NCI-H2081 treated with DMSO at 0.1 percent for 48 hours (cell line): ENCODE measurements around the gene B3GNT8.
"Not testable (repeated sequence)": the region's sequence is repeated elsewhere in the genome, so short reads cannot be mapped to it uniquely, and the experiment has no call there.

Experiments used
- DNase-seq: peaks from one replicate; lab custom pipeline; 2025; lab: John Stamatoyannopoulos, UW

Gene B3GNT8

DNA sequence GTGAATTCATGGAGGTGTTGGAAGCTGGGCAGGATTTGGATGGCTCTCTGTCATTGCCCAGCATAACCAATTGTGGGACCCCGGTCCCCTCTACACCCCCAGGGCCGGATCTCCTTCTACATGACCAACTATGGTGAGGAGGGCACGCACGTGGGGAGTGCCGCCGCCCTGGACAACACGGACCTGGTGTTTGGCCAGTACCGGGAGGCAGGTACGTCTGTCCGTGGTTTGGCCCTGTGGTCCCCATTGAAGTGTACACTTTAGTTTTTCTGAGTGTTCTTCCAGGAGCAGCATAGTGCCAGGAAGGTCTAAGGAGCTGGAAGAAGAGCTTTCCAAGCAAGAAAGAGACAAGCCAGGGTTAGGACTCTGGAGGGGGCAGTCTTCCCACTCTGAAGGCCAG is 13.2 kb downstream of the B3GNT8 start:
- no peak for DNase-seq

DNA sequence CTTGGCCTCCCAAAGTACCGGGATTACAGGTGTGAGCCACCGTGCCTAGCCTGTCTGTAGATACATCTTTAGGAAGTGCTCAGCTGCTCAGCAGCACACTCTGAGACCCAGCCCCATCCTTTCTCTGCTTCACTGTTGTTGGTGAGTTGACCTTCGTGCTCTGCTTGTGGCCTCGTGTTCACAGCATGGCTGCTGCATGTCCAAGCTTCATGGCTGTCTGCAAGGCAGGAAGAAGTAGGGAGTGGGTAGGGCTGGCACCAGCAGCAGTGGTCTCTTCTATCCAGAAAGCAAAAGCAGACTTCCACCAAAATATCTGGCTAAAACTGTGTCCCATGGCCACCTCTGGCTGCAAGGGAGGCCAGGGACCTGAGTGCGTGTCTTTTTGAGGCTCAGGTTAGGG is 14.2 kb downstream of the B3GNT8 start:
- DNase-seq, result no peak

DNA sequence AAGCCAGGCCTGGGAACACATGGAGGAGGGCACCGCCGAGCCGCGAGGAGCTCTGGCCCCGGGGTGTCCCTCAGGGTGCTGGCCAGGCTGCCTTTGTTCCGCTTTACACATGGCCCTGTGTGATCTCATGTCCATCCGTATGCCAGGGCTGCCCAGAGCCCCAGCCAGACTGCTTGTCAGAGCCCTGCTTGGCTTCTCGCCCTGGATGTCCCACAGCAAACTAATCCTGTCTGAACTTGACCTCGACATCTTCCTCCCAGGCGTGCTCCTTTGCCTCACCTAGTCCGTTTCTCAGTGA is 15.3 kb downstream of the B3GNT8 start:
- no peak for DNase-seq

DNA sequence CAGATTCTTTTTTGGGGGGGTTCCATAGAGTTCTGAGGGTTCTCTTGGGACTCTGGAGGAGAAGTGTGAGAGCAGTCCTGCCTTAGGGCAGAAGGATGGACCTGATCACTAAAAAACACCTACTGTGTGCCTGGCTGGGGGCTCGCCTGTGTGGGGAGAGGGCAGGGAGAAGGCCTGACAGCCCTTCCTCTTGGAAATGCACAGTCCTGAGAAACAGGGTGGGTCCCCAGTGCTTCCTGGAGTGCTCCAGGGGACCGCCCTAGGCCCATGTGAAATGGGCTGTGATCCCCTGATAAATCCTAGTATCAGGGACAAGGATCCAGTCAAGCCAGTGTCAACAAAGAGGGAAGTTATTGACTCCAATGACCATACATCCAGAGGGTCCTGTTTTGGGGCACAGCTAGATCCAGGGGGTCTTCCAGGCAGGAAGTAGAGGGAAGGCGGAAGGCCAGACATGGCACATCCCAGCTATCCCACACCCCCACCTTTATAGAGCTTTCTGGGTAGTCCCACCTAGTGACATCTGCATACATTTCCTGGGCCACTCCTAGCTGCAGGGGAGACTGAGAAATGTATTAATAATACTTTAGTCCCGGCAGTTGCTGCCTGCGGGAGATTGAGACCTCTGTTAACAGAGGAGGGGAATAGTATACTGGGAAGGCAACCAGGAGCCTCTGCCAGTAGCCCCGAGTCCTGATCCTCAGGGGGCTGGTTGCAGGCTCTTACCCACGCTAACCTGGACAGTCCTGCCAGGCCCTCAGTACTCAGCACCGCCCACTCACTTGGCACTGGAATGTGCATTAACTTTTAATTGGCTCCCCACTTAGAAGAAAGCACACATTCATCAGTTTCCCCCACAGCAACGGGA is 15.8 kb downstream of the B3GNT8 start:
- no peak for DNase-seq

- DNase-seq, result no peak
Observed at GRCh38 chr19:41410336-41411054, 16.7 kb downstream of the B3GNT8 start.

DNA sequence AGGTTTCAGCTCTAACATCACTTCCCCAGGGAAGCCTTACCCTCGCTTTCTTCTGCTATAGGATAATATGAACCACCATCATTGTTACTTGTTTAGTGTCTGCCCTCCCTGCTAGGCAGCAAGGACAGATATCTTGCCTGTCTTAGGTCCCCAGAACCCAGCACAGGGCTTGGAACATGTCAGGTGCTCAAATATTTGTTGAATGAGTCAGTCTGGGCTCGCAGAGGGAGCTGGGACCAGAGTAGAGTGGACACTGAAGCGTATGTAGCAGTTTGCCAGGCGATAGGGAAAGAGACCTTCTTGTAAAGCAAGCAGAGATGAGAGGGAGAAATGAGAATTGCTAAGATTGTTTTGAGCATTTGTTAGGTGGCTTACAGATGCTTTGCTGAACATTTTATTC is 17.9 kb downstream of the B3GNT8 start:
- DNase-seq, result no peak

DNA sequence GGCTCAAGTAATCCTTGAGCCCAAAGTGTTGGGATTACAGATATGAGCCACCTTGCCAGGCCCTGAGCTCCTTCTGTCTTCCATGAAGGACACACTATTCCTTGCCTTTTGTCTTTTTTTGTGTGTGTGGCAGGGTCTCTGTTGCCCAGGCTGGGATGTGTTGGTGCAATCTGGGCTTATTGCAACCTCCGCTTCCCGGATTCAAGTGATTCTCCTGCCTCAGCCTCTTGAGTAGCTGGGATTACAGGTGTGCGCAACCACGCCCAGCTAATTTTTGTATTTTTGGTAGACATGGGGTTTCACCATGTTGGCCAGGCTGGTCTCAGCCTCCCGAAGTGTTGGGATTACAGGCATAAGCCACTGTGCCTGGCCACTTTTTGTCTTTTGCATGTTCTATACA is 18.3 kb downstream of the B3GNT8 start:
- DNase-seq, result not testable (repeated sequence)

DNA sequence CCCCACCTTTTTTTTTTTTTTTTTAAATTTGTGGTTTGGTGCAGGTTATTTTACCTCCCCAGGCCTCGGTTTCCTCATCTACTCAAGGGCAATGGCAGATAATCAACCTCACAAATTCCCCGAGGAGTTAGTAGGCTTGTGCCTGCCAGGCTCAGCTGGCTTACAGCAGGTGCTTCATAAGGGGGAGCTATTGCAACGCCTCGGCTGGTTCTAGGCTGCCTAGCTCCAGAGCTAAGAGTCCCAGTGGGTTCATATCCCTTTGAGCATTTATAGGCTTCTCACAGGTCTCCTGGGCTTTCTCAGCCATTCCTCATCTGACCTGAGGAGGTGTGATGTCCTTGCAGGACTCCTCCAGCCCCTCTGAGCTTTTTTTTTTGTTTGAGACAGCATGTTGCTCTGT is 18.9 kb downstream of the B3GNT8 start:
- DNase-seq, result no peak

- no peak for DNase-seq
Observed at GRCh38 chr19:41407271-41407670, 19.9 kb downstream of the B3GNT8 start.

- DNase-seq, result no peak
Observed at GRCh38 chr19:41405776-41406175, 21.4 kb downstream of the B3GNT8 start.

GRCh38 chr19:41403181-41403970 is 23.8 kb downstream of the B3GNT8 start:
- DNase-seq, result no peak

GRCh38 chr19:41402010-41402409 is 25.2 kb downstream of the B3GNT8 start:
- DNase-seq, result no peak

GRCh38 chr19:41401483-41401882 is 25.7 kb downstream of the B3GNT8 start:
- DNase-seq, result no peak

DNA sequence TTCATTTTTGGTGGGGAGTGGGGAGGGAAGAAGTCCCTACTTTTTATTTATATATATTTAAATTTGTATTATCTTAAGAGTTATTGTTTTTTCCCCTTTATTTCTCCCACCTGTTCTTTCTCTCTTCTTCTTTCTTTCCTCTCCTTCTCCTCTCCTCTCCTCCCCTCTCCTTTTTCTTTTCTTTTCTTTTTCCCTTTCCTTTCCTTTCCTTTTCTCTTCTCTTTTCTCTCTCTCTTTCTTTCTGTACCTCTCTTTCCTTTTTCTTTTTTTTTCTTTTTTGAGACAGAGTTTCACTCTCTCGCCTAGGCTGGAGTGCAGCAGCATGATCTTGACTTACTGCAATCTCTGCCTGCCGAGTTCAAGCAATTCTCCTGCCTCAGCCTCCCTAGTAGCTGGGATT is 27.6 kb downstream of the B3GNT8 start:
- DNase-seq, result no peak

DNA sequence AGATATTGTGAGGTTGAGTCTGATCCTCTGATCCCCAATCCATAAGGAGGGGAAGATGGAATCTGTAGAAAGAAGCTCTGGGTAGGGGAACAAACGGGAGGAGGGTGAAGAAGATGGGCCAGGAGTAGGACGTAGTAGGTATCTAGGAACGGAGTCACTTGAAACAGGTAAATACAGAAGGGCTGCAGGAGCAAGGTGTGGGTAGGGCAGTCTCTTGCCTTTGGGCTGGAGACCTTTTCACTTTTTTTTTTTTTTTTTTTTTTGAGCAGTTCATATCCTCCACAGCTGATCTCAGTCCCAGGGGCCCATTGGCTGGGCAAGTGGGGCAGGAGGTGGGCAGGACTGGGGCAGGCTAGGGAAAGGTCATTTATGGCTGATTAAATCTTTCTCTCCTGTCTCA is 28.1 kb downstream of the B3GNT8 start:
- no peak for DNase-seq

DNA sequence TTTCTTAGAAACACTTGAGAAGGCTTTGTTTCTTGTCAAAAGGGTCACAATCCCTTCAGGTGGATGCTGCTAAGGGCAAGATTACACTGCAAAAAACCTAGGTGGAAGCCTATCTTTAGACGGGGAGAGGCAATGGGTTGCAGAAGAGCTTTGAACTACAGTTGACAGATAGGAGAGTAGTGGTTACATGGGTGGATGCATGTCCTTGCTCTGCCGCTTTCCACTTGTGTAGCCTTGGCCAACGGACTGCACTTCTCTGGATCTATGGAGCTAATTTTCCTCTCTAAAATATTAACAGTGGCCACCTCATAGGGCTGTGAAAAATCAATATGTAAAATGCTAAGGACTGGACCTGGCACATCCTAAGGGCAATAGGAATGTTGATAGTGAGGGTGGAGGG is 28.6 kb downstream of the B3GNT8 start:
- no peak for DNase-seq

GRCh38 chr19:41398050-41398418 is 29.1 kb downstream of the B3GNT8 start:
- no peak for DNase-seq

DNA sequence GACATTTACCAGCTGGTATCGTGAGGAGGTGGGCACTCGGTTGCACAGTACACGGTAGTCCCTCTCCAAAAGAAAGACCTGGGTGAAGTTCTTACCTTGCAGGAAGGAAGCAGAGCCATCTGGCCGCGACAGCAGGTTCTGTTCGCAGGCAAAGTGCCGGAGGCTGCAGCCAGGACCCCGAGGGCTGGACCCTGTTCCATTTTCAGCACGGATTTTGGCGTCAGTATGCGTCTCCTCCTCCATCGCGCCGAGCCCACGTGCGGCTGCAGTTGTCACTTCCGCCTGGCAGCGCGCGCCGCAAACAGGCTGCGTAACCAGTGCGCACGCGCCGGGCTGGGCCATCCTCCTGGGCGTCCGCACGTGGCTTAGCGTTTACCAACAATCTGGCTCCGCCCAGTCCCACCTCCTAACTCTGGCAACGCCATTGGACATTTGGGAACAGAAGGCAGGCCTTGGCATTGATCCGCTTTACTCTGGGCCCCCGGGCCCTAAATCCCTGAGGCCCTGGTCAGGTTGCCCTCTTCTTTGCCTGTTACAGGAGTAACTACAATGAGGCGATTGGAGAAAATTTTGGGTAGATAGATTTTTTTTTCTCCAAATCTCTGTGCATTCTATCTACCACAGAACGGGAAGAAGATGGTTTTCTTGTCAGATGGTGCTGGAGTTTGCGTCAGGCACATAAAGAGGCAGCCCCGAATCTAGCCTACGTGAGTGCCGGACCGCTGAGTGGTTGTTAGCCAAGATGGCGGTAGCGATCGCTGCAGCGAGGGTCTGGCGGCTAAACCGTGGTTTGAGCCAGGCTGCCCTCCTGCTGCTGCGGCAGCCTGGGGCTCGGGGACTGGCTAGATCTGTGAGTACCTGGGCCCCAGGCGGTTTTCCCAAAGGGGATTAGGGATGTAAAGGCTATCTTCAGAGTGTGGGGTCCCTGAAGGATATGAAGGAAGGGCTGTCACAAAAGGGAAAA is 29.8 kb downstream of the B3GNT8 start, which contains the start of the genes BCKDHA and EXOSC5:
TSS of gene BCKDHA (plus strand) at position 733 of the 964 bp plus-strand sequence. CDS start at position 743, 10 bp downstream.
TSS of gene EXOSC5 (minus strand) at position 274 of the 964 bp plus-strand sequence. CDS start at position 243, 31 bp downstream.
- DNase-seq, result peak; percentile 97

DNA sequence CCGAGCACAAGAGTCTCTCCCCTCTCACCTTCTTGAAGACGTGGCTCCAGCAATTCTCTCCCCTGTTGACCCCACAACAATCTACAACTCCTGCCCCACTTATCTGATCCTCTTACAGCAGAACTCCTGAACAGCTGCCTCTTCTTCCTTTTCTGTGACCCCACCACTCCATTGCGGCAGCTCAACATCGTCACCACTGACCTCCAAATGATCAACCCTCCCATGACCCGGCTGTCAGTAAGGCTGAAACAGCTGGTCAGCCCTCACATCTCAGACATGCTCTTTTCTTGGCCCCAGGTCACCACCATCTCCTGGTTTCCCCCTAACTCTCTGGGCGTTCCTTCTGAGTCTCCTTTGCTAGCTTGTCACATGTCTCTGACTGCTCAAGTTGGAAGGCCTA is 31.8 kb downstream of the B3GNT8 start:
- no peak for DNase-seq

GRCh38 chr19:41392775-41393174 is 34.4 kb downstream of the B3GNT8 start:
- no peak for DNase-seq

GRCh38 chr19:41391618-41392017 is 35.6 kb downstream of the B3GNT8 start:
- DNase-seq, result no peak
